ENCODE results near the gene NOTCH3. TPM values are rescaled to one million over a fixed set of nuclear protein-coding genes. Genes with fewer than 3 reads are reported as not detected.

The NOTCH3 gene
- total and polyA plus RNA-seq, 12 donors: 18.7 to 45.5 (median 31.9) TPM

DNA sequence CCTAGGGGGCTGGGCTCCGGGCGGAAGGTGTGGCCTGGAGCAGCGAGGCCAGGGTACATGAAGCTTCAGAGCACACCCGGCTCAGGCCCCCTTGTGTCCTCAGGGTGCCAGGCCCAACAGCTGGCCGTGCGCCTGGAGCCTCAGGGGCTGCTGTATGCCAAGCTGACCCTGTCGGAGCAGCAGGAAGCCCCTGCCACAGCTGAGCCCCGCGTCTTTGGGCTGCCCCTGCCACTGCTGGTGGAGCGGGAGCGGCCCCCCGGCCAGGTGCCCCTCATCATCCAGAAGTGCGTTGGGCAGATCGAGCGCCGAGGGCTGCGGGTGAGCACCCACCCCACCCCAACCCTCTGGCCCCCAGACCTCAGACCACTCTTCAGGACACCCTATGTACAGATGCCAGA, 90.4 kb downstream of the NOTCH3 start:
- Histone ChIP-seq H3K9me3 (no peaks in the 10 kb centered on the region), H3K4me1 (peaks cover 7 to 39% (median 28%) of the 10 kb centered on the region in 9 donors), H3K27ac (no peak overlapping the region), H3K36me3 (peaks cover 0 to 67% (median 42%) of the 10 kb centered on the region in 9 donors), H3K4me3 (no peak overlapping the region), H3K27me3 (peaks cover 0 to 20% (median 0%) of the 10 kb centered on the region in 7 donors)
- no peak for ATAC-seq
- 92 to 93% methylated on average over 17 of the region's 17 CpGs for WGBS, 2 donors
- no peak for DNase-seq
- intact Hi-C loops (cut with DNase I): loop anchor here in 1 of 10 donors (10.0 kb wide), 1 partner anchor 134 kb away; no protein-coding TSS in a partner anchor
- TF ChIP-seq, protein P1, sequence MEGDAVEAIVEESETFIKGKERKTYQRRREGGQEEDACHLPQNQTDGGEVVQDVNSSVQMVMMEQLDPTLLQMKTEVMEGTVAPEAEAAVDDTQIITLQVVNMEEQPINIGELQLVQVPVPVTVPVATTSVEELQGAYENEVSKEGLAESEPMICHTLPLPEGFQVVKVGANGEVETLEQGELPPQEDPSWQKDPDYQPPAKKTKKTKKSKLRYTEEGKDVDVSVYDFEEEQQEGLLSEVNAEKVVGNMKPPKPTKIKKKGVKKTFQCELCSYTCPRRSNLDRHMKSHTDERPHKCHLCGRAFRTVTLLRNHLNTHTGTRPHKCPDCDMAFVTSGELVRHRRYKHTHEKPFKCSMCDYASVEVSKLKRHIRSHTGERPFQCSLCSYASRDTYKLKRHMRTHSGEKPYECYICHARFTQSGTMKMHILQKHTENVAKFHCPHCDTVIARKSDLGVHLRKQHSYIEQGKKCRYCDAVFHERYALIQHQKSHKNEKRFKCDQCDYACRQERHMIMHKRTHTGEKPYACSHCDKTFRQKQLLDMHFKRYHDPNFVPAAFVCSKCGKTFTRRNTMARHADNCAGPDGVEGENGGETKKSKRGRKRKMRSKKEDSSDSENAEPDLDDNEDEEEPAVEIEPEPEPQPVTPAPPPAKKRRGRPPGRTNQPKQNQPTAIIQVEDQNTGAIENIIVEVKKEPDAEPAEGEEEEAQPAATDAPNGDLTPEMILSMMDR (IDR thresholded peaks at IDR 0.05): no peak

DNA sequence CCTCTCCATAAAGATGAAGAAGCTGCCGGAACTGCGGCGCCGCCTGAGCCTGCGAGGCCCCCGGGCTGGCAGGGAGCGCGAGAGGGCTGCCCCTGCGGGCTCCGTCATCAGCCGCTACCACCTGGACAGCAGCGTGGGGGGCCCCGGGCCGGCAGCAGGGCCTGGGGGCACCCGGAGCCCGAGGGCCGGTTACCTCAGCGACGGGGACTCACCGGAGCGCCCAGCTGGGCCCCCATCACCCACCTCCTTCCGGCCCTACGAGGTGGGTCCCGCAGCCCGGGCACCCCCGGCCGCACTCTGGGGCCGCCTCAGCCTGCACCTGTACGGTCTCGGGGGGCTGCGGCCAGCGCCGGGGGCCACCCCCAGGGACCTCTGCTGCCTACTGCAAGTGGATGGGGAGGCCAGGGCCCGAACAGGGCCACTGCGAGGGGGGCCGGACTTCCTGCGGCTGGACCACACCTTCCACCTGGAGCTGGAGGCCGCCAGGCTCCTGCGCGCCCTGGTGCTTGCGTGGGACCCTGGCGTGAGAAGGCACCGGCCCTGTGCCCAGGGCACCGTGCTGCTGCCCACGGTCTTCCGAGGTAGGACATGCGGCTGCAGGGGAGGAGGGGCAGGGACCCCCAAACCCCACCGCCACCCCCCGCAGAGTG, 90.9 kb downstream of the NOTCH3 start:
- no peak overlapping the region for H3K27ac ChIP-seq

More for the DNA sequence above, 90.9 kb downstream of the NOTCH3 start:
- intact Hi-C loops (cut with DNase I): loop anchor here in 4 of 10 donors (10.0 kb wide), 3 partner anchors 135 to 345 kb away; no protein-coding TSS in a partner anchor
- DNase-seq: no peak
- Histone ChIP-seq H3K9me3 (peaks cover 0 to 3% (median 0%) of the 10 kb centered on the region in 11 donors), H3K4me3 (no peak overlapping the region), H3K36me3 (peaks cover 0 to 62% (median 42%) of the 10 kb centered on the region in 9 donors), H3K4me1 (peaks cover 3 to 33% (median 23%) of the 10 kb centered on the region in 9 donors), H3K27me3 (peaks cover 0 to 20% (median 0%) of the 10 kb centered on the region in 7 donors)
- WGBS, 2 donors: 93% methylated on average over 49 of the region's 49 CpGs
- TF ChIP-seq, protein P1 (IDR thresholded peaks at IDR 0.05): no peak
- no peak for ATAC-seq

Small RNA genes lying within 50 kb of the gene (microRNA-seq; reads per million reads assigned to microRNA genes)
- gene MIR6795: 1.0 to 1.2 reads per million in 2 donors

Other genes starting within 250 kb of the NOTCH3 start
- gene SLC1A6, start 221.1 kb downstream of the NOTCH3 start, total RNA-seq: not detected
- not detected for gene SLC1A6, start 221.1 kb downstream of the NOTCH3 start, polyA plus RNA-seq
- not detected for gene CASP14, start 151.5 kb downstream of the NOTCH3 start, total RNA-seq
- gene CASP14, start 151.5 kb downstream of the NOTCH3 start, polyA plus RNA-seq: not detected
- gene OR1I1, start 118.8 kb downstream of the NOTCH3 start, total RNA-seq: not detected
- not detected for gene OR1I1, start 118.8 kb downstream of the NOTCH3 start, polyA plus RNA-seq
- gene SYDE1, start 93.6 kb downstream of the NOTCH3 start, total RNA-seq: 10 to 100 TPM; 11.5 to 17.1 (median 13.1) TPM
- gene SYDE1, start 93.6 kb downstream of the NOTCH3 start, polyA plus RNA-seq: 10 to 100 TPM in 1 of 2 donors, 1 to 10 TPM in 1; 9.4 to 12.9 TPM
- under 1 TPM in 5 of 10 donors, not detected in 5; 0.15 to 0.32 (median 0.17) TPM for gene EPHX3, start 31.5 kb upstream of the NOTCH3 start, total RNA-seq
- under 1 TPM in 1 of 2 donors, not detected in 1; 0.20 TPM for gene EPHX3, start 31.5 kb upstream of the NOTCH3 start, polyA plus RNA-seq
- gene BRD4, start 131.5 kb upstream of the NOTCH3 start, total RNA-seq: 10 to 100 TPM; 51.6 to 85.1 (median 54.7) TPM
- gene BRD4, start 131.5 kb upstream of the NOTCH3 start, polyA plus RNA-seq: 10 to 100 TPM; 31.2 to 34.8 TPM
- 10 to 100 TPM; 15.7 to 32.2 (median 18.6) TPM for gene AKAP8, start 178.8 kb upstream of the NOTCH3 start, total RNA-seq
- gene AKAP8, start 178.8 kb upstream of the NOTCH3 start, polyA plus RNA-seq: 10 to 100 TPM; 12.8 to 21.8 TPM
- 100 to 1,000 TPM in 1 of 10 donors, 10 to 100 TPM in 9; 45.2 to 101 (median 63.1) TPM for gene AKAP8L, start 218.0 kb upstream of the NOTCH3 start, total RNA-seq
- 100 to 1,000 TPM in 1 of 2 donors, 10 to 100 TPM in 1; 53.6 to 140 TPM for gene AKAP8L, start 218.0 kb upstream of the NOTCH3 start, polyA plus RNA-seq
- gene WIZ, start 249.0 kb upstream of the NOTCH3 start, total RNA-seq: 10 to 100 TPM; 19.5 to 34.3 (median 21.3) TPM
- 10 to 100 TPM; 18.7 to 25.7 TPM for gene WIZ, start 249.0 kb upstream of the NOTCH3 start, polyA plus RNA-seq

Data from heart right ventricle (tissue), 16 donors.